Hepatic stellate cell (primary cell): ENCODE measurements around the gene LIN54.
"Not testable (repeated sequence)": the region's sequence is repeated elsewhere in the genome, so short reads cannot be mapped to it uniquely, and the experiment has no call there.

ENCODE experiments used
- DNase-seq: peaks from one replicate; pipeline ENCODE4 v3.0.0; 2011; ENCODE audit warnings: low spot score

The LIN54 gene

DNA sequence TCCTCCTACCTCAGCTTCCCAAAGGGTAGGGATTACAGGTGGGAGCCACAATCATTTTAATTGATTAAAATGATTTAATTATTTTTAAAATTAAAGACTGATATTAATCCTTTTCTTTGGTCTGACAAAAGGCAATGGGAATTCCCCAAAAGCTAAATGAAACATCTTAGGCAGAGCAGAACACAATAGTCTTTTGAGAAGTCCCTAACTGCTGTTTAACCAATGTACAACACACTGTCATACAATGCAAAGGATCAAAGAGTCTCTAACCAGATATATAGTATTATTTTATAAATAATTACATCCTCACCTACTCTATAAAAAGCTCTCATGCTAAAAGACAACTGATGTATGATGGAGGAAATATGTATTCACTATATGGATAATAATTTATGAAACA lies 63.1 kb downstream of the LIN54 start:
- DNase-seq: no peak

- DNase-seq: no peak
Measured at GRCh38 chr4:82939414-82939813, 71.2 kb downstream of the LIN54 start.

GRCh38 chr4:82934441-82934840 lies 76.2 kb downstream of the LIN54 start:
- no peak for DNase-seq

DNA sequence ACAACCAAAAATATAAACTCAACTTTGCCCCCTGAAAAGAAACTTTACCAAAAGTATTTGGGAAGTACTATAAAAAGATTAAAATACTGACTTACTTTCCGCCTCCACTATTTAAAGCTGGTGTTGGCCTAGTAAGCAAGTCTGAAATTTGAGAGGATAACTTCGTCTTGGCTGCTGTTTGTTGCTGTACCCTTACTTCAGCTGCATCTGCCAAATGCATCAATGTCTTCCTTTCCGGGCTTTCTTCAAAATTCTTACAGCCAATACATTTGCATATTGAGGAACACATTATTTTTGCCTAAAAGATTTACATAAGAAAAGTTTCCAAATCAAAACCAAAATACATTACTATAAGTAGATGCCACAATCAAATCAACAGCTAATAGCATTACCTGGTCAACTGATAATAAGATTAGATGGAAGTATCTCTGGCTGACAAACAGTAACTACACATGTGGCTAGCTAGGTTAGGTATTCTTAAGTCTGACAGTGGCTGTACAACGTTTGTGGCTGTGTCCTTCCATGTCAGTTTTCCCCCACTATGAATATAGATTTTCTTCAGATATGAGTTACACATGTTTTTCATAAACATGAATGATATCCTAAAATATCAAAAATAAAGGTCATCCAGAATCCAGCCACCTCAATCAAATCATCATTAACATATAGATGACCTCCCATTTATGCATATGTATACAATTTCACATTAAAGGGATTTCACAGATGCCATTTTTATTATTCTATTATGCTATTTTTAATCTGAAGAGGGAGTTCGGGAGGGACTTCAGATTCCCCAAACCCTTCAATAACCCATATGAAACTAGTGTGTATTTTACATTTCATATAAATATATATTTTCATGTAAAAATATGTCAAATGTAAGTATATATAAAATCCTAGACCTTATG lies 79.5 kb downstream of the LIN54 start:
- no peak for DNase-seq

- DNase-seq: no peak
Measured at GRCh38 chr4:82921795-82922194, 88.8 kb downstream of the LIN54 start.

- no peak for DNase-seq
Measured at GRCh38 chr4:82919386-82919785, 91.2 kb downstream of the LIN54 start.

- DNase-seq: no peak
Measured at GRCh38 chr4:82918091-82918490, 92.5 kb downstream of the LIN54 start.

GRCh38 chr4:82913968-82914367 lies 96.7 kb downstream of the LIN54 start:
- not testable (repeated sequence) for DNase-seq

GRCh38 chr4:82913305-82913704 lies 97.3 kb downstream of the LIN54 start:
- no peak for DNase-seq

GRCh38 chr4:82909326-82909725 lies 101.3 kb downstream of the LIN54 start:
- DNase-seq: no peak

DNA sequence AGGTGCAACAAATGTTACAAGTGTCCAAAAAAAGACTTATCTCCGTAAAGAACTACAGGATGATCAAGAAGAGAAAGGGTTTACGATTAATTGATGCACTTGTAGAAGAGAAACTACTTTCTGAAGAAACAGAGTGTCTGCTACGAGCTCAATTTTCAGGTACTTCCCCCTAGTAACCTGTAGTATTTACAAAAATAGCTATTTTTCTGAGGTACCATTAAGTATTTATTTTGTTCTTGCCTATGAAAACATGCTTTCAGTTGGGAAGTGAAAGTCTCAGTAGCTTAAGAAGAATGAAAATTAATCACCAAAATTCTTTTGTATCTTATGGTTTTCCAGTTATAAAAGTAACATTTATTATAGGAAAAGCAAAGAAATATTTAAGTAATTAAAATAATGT lies 104.2 kb downstream of the LIN54 start:
- DNase-seq: no peak

- peak; percentile 39 for DNase-seq
Measured at GRCh38 chr4:82905205-82905604, 105.4 kb downstream of the LIN54 start.

DNA sequence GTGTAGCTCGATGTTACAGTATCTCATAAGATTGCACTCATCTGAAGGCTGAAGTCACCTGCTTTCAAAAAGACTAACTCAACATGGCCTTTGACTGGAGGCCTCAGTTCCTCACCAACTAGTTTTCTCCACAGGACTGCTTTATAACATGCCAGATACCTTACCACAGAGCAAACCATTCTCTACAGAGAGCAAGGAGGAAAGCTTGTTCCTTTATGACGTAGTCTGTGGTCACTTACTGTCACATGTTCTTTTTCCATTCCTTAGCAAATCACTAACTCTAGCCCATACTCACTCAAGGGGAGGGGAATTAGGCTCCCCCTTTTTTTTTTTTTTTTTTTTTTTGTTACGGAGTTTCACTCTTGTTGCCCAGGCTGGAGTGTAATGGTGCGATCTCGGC lies 106.9 kb downstream of the LIN54 start:
- DNase-seq: no peak

DNA sequence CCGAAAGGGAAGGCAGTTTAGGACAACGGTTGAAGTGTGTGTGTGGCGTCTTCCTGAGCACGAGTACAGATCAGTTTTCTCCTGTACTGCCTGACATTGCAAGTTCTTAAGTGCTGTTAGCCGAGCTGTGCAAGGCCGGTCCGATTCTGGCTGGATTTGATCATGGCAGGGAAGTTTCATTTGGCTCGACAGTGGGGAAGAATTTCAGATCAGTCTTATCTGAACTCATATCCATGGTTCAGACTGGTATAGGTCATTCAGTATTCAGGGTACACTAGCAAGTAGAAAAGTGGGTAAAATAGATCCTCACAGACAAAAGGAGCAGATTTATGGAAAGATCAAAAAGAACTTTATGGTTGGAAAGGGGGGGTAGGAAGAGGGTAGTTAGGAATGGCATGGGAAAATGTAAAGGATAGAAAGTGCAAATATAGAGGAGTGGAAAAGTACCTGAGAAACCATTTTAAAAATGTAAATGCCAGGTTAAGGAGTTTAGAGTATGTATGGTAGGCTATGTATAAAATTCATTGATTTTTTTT lies 109.4 kb downstream of the LIN54 start:
- peak; percentile 19 for DNase-seq

DNA sequence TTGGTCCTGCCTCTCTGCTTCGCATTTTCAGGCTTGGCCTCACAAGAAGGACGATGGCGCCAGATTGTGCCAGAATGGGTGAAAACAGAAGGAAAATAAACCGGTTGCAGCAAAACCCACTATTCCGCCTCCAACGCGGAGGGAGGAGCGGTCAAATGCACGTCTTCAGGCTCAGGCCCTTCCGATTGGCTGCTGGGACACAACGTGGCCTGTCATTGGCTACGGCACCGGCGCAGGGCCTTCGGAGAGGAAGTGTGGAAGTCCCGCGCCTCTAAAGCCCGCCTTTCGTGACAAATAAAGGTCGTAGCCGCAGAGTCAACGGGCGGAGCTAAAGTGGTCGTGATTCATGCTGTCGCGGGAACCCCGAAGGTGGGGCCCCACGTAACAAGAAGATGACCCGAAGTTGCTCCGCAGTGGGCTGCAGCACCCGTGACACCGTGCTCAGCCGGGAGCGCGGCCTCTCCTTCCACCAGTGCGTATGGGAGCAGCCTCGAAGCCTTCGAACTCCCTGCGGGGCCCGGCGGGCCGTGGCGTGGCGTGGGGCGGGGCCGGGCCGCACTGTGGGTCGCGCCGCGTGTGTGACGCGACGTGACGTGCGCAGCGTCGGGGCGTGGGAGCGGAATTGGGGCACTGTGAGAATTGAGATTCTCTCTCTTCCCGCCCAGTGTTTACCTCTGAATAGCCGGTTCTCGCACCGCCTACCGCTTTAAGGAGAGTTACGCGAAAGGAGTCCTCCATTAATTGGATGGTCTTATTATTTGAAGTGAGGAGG lies 110.0 kb downstream of the LIN54 start, which contains the start of gene THAP9:
THAP9 (plus strand) TSS at position 325 of the 772 bp plus-strand sequence; CDS start at position 393, 68 bp downstream.
- DNase-seq: peak; percentile 92

- no peak for DNase-seq
Measured at GRCh38 chr4:82900066-82900410, 110.6 kb downstream of the LIN54 start.

DNA sequence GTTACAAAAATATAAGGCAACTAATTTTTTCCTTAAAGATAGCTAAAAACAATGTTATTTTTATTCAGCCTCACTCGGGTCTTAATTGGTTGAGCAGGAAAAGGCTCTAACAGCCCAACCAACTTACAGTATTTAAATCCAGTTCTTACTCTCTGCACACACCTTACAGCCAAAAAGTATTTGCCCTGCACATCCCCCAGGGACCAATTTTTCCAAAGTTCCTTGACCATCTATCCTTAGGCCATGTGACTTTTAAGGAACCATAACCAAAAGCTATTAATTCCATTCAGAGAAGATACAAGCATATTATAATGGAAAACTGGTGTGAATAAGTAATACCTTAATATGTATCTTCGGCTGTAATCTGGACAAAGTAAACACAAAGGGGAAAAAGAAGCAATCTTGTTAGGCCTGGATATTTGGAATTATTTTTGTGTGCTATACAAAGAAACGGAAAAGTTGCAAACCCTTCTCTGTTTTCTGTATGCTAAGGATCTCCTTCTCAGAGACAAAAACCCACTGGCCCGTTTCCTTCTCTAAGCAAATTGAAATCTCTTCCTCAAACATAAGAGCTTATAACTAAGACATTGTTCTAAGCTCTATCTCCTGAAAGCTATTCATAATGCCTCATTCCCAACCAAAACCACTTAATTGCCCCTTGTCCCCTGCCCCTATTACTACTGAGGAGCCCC lies 111.1 kb downstream of the LIN54 start:
- no peak for DNase-seq

- DNase-seq: peak; percentile 35
Measured at GRCh38 chr4:82898322-82899243, 112.0 kb downstream of the LIN54 start.

GRCh38 chr4:82896755-82897154 lies 113.9 kb downstream of the LIN54 start:
- no peak for DNase-seq

DNA sequence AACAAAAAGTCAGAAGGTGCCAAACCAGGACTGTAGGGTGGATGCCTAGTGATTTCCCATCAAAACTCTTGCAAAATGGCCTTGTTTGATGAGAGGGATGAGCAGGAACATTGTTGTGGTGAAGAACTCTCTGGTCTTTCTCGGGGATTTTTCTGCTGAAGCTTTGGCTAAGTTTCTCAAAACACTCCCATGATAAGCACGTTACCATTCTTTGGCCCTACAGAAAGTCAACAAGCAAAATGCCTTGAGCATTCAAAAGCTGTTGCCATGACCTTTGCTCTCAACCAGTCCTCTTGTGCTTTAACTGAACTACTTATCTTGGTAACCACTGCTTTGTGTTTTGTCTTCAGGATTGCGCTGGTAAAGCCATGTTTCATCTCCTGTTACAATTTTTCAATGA lies 116.7 kb downstream of the LIN54 start:
- DNase-seq: no peak

GRCh38 chr4:82892467-82892802 lies 118.2 kb downstream of the LIN54 start:
- no peak for DNase-seq
